GM12878 (cell line): ENCODE data around the gene ORAI1. TPM values are rescaled to one million over a fixed set of nuclear protein-coding genes. Genes with fewer than 3 reads are reported as not detected.

Source experiments
- ATAC-seq: fragments of 200-7000 bp; cut with Tn5 transposase; 3 replicates; pipeline ENCODE4 v1.9.1; 2020; ENCODE audit warnings: mild to moderate bottlenecking, moderate library complexity
- BruUV-seq: library from RNA; stranded (reverse); fragments of 400-500 nt; replicated peaks from 2 replicates; lab custom pipeline; 2021; lab: Mats Ljungman, UMichigan
- CTCF ChIA-PET: fragments of 300-600 bp; sonication (Branson Sonifier 250); formaldehyde crosslinking; extraction: SDS; loops from one replicate; lab custom pipeline; 2021; ENCODE audit warnings: inconsistent platforms; lab: Yijun Ruan, JAX
- POLR2A ChIA-PET: fragments of 350-600 bp; formaldehyde crosslinking; extraction: SDS; loops from one replicate; lab custom pipeline; 2021; ENCODE audit warnings: inconsistent platforms; lab: Charles Lee
- RAD21 ChIA-PET: fragments of 300-600 bp; sonication (Branson Sonifier 250); formaldehyde crosslinking; loops from one replicate; lab custom pipeline; 2023; ENCODE audit warnings: antibody characterized with exemption; ENCODE audit not compliant: unreplicated experiment; lab: Charles Lee
- SMC1A ChIA-PET: fragments of 300-600 bp; sonication (Branson Sonifier 250); formaldehyde crosslinking; loops from one replicate; lab custom pipeline; 2023; ENCODE audit not compliant: unreplicated experiment, uncharacterized antibody; lab: Charles Lee
- DNase-seq: peaks from one replicate; pipeline ENCODE4 v3.0.0-alpha.2; 2011; ENCODE audit warnings: low read depth, low spot score
- FAIRE-seq: peaks from 3 replicates; lab custom pipeline; 2011; peaks lifted over from hg19 to GRCh38; lab: Jason Lieb, UNC
- H2AFZ ChIP-seq: 2 replicates; pipeline ENCODE4 v1.6.0; 2011; ENCODE audit warnings: low read depth, low read length, control low read depth; ENCODE audit not compliant: control insufficient read depth
- H3K27ac ChIP-seq: 2 replicates; pipeline ENCODE4 v1.5.1; 2011; ENCODE audit warnings: control low read depth; ENCODE audit not compliant: control insufficient read depth, insufficient read depth
- H3K27me3 ChIP-seq, 2 experiments: replicated peaks in 1 of 2; 2 replicates each; pipeline versions ENCODE4 v1.6.0 to v1.6.1; 2011; ENCODE audit warnings: low read length in 1 of 2; ENCODE audit not compliant: control insufficient read depth in 2 of 2, insufficient read depth in 2 of 2
- H3K36me3 ChIP-seq, 2 experiments: 2 replicates each; pipeline ENCODE4 v1.5.1; 2011; ENCODE audit warnings: low read length in 1 of 2; ENCODE audit not compliant: control insufficient read depth in 2 of 2, insufficient read depth in 2 of 2
- H3K4me1 ChIP-seq: 2 replicates; pipeline ENCODE4 v1.6.1; 2011; ENCODE audit warnings: mild to moderate bottlenecking, low read length, moderate library complexity, mixed read lengths; ENCODE audit not compliant: control insufficient read depth, insufficient read depth
- H3K4me2 ChIP-seq: 2 replicates; pipeline ENCODE4 v1.6.0; 2011; ENCODE audit warnings: control low read depth; ENCODE audit not compliant: control insufficient read depth, insufficient read depth
- H3K4me3 ChIP-seq: fragments of 200-600 bp; sonication (generic); 2 replicates; pipeline ENCODE4 v1.5.1; 2016
- H3K79me2 ChIP-seq: 2 replicates; pipeline ENCODE4 v1.6.0; 2011; ENCODE audit warnings: low read length; ENCODE audit not compliant: control insufficient read depth, insufficient read depth
- H3K9ac ChIP-seq: 2 replicates; pipeline ENCODE4 v1.8.0; 2011; ENCODE audit warnings: low read length, control low read depth, mixed read lengths; ENCODE audit not compliant: control insufficient read depth, insufficient read depth
- H3K9me3 ChIP-seq: replicated peaks from 3 replicates; pipeline ENCODE4 v1.5.1; 2011; ENCODE audit warnings: mild to moderate bottlenecking, low read length; ENCODE audit not compliant: control insufficient read depth, insufficient read depth
- H4K20me1 ChIP-seq: 2 replicates; pipeline ENCODE4 v1.6.0; 2011; ENCODE audit not compliant: control insufficient read depth, insufficient read depth
- BMI1 ChIP-seq: fragments of 450-650 bp; IDR thresholded peaks from 2 replicates; pipeline ENCODE4 v1.6.1; 2016; ENCODE audit warnings: mild to moderate bottlenecking, moderate library complexity, borderline replicate concordance
- CEBPB ChIP-seq, 2 experiments: fragments of 150-350 bp in 1 of 2; IDR thresholded peaks; 2 replicates each; pipeline ENCODE4 v1.6.1; 2012 to 2014; ENCODE audit warnings: low read depth in 2 of 2, low read length in 2 of 2, borderline replicate concordance in 1 of 2, inconsistent platforms in 1 of 2
- KAT2A ChIP-seq: conservative IDR thresholded peaks from 2 replicates; pipeline ENCODE4 v1.6.1; 2011; ENCODE audit warnings: low read depth, low read length; ENCODE audit not compliant: control insufficient read depth
- MEF2A ChIP-seq: IDR thresholded peaks from 2 replicates; pipeline ENCODE4 v1.6.1; 2011; ENCODE audit warnings: low read depth, mild to moderate bottlenecking, low read length, moderate library complexity; ENCODE audit not compliant: insufficient read depth
- MYB ChIP-seq: fragments of 150-350 bp; IDR thresholded peaks from 2 replicates; pipeline ENCODE4 v1.6.1; 2014; ENCODE audit warnings: mild to moderate bottlenecking, low read depth, low read length, borderline replicate concordance
- PAX8 ChIP-seq: fragments of 450-650 bp; IDR thresholded peaks from 2 replicates; pipeline ENCODE4 v1.6.1; 2017; ENCODE audit warnings: mild to moderate bottlenecking, moderate library complexity
- PKNOX1 ChIP-seq: fragments of 450-650 bp; IDR thresholded peaks from 2 replicates; pipeline ENCODE4 v1.6.1; 2016; ENCODE audit warnings: mild to moderate bottlenecking
- RBBP5 ChIP-seq: fragments of 200-600 bp; sonication (generic); conservative IDR thresholded peaks from 2 replicates; pipeline ENCODE4 v1.6.1; 2016
- SMAD5 ChIP-seq: IDR thresholded peaks from 2 replicates; pipeline ENCODE4 v1.6.1; 2016; ENCODE audit warnings: antibody characterized with exemption, low read depth
- SPI1 ChIP-seq: IDR thresholded peaks from 2 replicates; pipeline ENCODE4 v1.6.1; 2011; ENCODE audit warnings: low read depth, mild to moderate bottlenecking, low read length, moderate library complexity, borderline replicate concordance; ENCODE audit not compliant: insufficient read depth
- TAF1 ChIP-seq: IDR thresholded peaks from 2 replicates; pipeline ENCODE4 v1.6.1; 2011; ENCODE audit warnings: mild to moderate bottlenecking, low read depth, low read length, borderline replicate concordance
- TCF12 ChIP-seq: IDR thresholded peaks from 2 replicates; pipeline ENCODE4 v1.6.1; 2011; ENCODE audit warnings: low read depth, mild to moderate bottlenecking, low read length
- TCF7 ChIP-seq: IDR thresholded peaks from 2 replicates; pipeline ENCODE4 v1.6.1; 2014; ENCODE audit warnings: antibody characterized with exemption, borderline replicate concordance
- WRNIP1 ChIP-seq: IDR thresholded peaks from 2 replicates; pipeline ENCODE4 v1.6.1; 2011; ENCODE audit warnings: low read depth, low read length, improper control_type of control experiment, borderline replicate concordance
- ZBED1 ChIP-seq: IDR thresholded peaks from 2 replicates; pipeline ENCODE4 v1.6.1; 2016; ENCODE audit warnings: borderline replicate concordance
- WGBS: methylation state at CpG from one replicate; pipeline ENCODE4 v1.1.6; 2016; ENCODE audit warnings: low lambda C conversion rate; ENCODE audit not compliant: insufficient replicate concordance, insufficient coverage; ENCODE audit errors: missing lambda C conversion rate; 5-methylcytosine and 5-hydroxymethylcytosine counted together
- in situ Hi-C: fragments of 300-500 bp; cut with MboI; formaldehyde crosslinking; loops from 9 replicates; pipeline ENCODE4 v1.14.3; 2018; ENCODE audit warnings: mixed read lengths
- intact Hi-C: fragments of 100-400 bp; cut with micrococcal nuclease; formaldehyde crosslinking; loops from one replicate; pipeline ENCODE4 v1.14.2; 2022; ENCODE audit not compliant: unreplicated experiment
- polyA plus RNA-seq, 11 experiments: library from polyadenylated mRNA; depleted of rRNA in 4 of 11; unstranded in 6 of 11; stranded (reverse) in 5 of 11; fragments of >200 nt; fragmentation: Nextera tagmentation in 4 of 11; fragmentation: Illumina TruSeq in 1 of 11; extraction: Ambion mirVana in 4 of 11; extraction: Trizol in 1 of 11; gene quantifications; 1 replicate in 1 of 11; 2 replicates in 10 of 11; pipeline versions ENCODE4 v1.2.1 to v1.2.3, GENCODE V29; 2011 to 2016; ENCODE audit warnings: inconsistent platforms in 2 of 11, missing spikeins in 2 of 11, low read depth in 1 of 11
- total RNA-seq, 4 experiments: library from RNA; depleted of rRNA in 3 of 4; stranded (reverse); fragments of >200 nt in 3 of 4; fragmentation: Illumina TruSeq in 1 of 4; extraction: Trizol in 1 of 4; gene quantifications; 2 replicates each; pipeline versions ENCODE4 v1.2.1 to v1.2.3, GENCODE V29; 2013 to 2021
- TF ChIP-seq, protein P1 (sequence below): IDR thresholded peaks from 2 replicates; pipeline ENCODE4 v1.6.1; 2012; ENCODE audit warnings: low read depth, low read length, improper control_type of control experiment

ORAI1 gene
- total and polyA plus RNA-seq, 10 of the 15 experiments (the other 5 are each of a cell fraction or from before 2014, with no cell fraction given) = 5.5 to 33.1 (median 11.8) TPM

DNA sequence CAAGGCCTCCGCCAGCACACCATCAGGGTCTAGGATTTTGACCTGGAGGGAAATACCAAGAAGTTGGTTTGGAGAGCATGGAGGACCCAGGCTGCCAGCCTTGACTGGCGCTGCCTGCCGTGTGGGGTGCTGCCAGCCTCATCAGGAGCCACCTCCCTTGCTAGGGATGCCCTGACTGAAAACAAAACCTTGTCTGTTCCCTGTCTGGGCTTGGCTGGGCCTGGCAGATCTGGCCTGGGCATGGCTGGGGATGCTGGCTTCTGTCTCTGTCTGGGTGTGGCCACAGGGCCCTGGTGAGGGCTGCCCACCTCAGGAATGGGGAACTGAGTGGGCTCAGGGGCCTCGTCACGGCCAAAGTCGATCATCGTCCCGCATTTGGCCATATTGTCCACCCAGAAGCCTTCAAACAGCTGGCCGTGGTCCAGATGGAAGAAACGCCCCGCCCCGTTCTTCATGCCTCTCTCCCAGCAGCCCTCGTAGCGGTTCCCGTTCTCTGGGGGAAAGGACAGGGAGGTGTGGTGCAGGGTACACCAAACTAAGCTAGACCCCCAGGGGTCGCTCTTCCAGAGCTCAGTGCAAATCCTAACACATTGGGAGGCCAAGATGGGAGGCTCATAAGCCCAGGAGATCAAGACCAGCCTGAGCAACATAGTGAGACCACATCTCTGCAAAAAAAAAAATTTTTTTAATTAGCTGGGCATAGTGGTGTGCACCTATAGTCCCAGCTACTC lies 26.6 kb downstream of the ORAI1 start:
- Histone ChIP-seq H3K27me3 (no peaks in the 10 kb centered on the region), H3K9ac (no peak overlapping the region), H3K4me2 (no peak overlapping the region), H3K9me3 (no peaks in the 10 kb centered on the region), H2AFZ (no peak overlapping the region), H3K4me3 (no peak overlapping the region), H3K4me1 (peaks cover 8% of the 10 kb centered on the region; the same call in 1 of the 2 replicates), H3K36me3 (no peaks in the 10 kb centered on the region), H4K20me1 (no peaks in the 10 kb centered on the region), H3K79me2 (no peaks in the 10 kb centered on the region), H3K27ac (no peak overlapping the region)
- WGBS = 93% methylated on average over 16 of the region's 16 CpGs
- ATAC-seq = no peak
- BruUV-seq = no TSS peak
- ChIA-PET POLR2A (interaction anchor here (0.5 to 1.0 kb wide), 2 partner anchors 8 to 228 kb away, joined by 3 to 4 read pairs; no protein-coding TSS in a partner anchor), RAD21 (no interaction called here), SMC1A (interaction anchor here (0.6 to 0.8 kb wide), 2 partner anchors 14 to 16 kb away, joined by 3 read pairs; no protein-coding TSS in a partner anchor), CTCF (interaction anchor here (0.6 to 1.0 kb wide), 2 partner anchors 9 to 152 kb away, joined by 3 read pairs; no protein-coding TSS in a partner anchor)
- in situ Hi-C loops = no loop called here
- no peak for TF ChIP-seq WRNIP1
- intact Hi-C loops = no loop called here
- no peak for DNase-seq
- no peak for FAIRE-seq

- no peak for FAIRE-seq
- DNase-seq = no peak
- no peak for ATAC-seq
- TF ChIP-seq MEF2A = no peak
- TF ChIP-seq, protein P1, sequence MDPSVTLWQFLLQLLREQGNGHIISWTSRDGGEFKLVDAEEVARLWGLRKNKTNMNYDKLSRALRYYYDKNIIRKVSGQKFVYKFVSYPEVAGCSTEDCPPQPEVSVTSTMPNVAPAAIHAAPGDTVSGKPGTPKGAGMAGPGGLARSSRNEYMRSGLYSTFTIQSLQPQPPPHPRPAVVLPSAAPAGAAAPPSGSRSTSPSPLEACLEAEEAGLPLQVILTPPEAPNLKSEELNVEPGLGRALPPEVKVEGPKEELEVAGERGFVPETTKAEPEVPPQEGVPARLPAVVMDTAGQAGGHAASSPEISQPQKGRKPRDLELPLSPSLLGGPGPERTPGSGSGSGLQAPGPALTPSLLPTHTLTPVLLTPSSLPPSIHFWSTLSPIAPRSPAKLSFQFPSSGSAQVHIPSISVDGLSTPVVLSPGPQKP = no peak
- TF ChIP-seq MYB = no peak
- no peak for TF ChIP-seq ZBED1
- TF ChIP-seq BMI1 = no peak
- no peak for TF ChIP-seq TAF1
- TF ChIP-seq SMAD5 = no peak
- no peak for TF ChIP-seq CEBPB (IDR thresholded peaks at IDR 0.05; ENCODE audit: borderline replicate concordance in 1 of 2, low read depth in 2 of 2, low read length in 2 of 2)
- TF ChIP-seq KAT2A = no peak
- no peak for TF ChIP-seq RBBP5
- no peak for TF ChIP-seq TCF7
- TF ChIP-seq PAX8 = no peak
- TF ChIP-seq TCF12 = no peak
- TF ChIP-seq PKNOX1 = no peak
- TF ChIP-seq SPI1 = no peak
Observed at GRCh38 chr12:121653999-121654398, 27.7 kb downstream of the ORAI1 start.

More at GRCh38 chr12:121653999-121654398, 27.7 kb downstream of the ORAI1 start:
- Histone ChIP-seq H3K4me1 (peaks cover 15% of the 10 kb centered on the region), H3K79me2 (no peaks in the 10 kb centered on the region), H3K27ac (no peak overlapping the region), H3K4me3 (no peak overlapping the region), H3K36me3 (no peaks in the 10 kb centered on the region), H3K9ac (no peak overlapping the region), H3K9me3 (no peaks in the 10 kb centered on the region), H2AFZ (no peak overlapping the region), H3K27me3 (no peaks in the 10 kb centered on the region), H3K4me2 (no peak overlapping the region), H4K20me1 (no peaks in the 10 kb centered on the region)
- ChIA-PET RAD21 (no interaction called here), POLR2A (no interaction called here), SMC1A (interaction anchor here (0.6 kb wide), 1 partner anchor 13 kb away, joined by 3 read pairs; no protein-coding TSS in a partner anchor), CTCF (no interaction called here)
- in situ Hi-C loops = no loop called here
- WGBS = 60% methylated on average over 17 of the region's 18 CpGs
- intact Hi-C loops = no loop called here
- BruUV-seq = no TSS peak
